ENCODE measurements around the gene PLXDC1.

The PLXDC1 gene

DNA sequence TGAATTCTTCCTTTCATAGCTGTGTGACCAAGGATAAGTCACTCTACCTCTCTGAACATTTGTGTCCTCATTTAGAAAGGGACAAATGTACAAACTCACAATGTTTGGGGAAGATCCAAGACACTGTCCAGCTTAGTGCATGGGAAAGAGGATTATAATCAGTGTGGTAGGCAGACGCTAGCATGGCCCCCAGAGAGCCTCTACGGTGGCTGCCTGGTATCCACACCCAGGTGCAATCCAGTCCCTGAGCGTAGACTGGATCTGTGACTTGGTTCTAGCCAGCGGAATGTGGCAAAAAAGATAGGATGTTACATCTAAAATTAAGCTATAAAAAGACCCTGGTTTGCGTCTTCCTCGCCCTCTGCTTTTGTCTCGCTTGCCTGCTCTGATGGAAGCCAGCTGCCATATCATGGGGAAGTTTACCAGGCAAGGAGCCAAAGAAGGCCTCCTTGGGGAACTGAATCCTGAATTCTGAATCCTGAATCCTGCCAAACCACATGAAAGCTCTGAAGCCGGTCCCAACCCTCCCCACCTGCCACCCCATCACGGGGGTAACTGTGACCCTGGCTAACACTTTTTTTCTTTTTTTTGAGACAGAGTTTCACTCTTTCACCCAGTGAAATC, 51.7 kb downstream of the PLXDC1 start:
- DNase-seq (ENCODE audit: extremely low read depth in 1 of 2, low read depth in 1 of 2), result no peak

DNA sequence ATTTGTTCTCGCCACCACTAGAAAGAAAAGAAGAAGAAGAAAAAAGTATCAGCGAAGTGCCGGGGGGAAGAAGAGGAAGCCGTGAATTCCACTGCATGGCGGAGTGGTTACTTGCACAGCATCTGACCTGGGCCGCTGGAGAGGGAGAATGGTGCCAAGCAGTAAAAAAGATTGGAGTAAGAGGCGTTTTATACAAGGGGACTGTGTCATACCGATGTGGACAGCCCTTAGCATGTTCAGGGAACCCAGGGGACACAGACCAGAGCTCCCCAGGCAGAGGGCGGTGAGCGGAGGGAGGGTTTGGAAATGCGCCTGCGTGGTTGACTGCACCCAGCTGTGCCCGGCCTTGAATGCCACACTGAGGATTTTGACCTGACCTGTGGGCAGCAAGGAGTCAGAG, 52.8 kb downstream of the PLXDC1 start:
- DNase-seq (ENCODE audit: extremely low read depth in 1 of 2, low read depth in 1 of 2), result no peak

DNA sequence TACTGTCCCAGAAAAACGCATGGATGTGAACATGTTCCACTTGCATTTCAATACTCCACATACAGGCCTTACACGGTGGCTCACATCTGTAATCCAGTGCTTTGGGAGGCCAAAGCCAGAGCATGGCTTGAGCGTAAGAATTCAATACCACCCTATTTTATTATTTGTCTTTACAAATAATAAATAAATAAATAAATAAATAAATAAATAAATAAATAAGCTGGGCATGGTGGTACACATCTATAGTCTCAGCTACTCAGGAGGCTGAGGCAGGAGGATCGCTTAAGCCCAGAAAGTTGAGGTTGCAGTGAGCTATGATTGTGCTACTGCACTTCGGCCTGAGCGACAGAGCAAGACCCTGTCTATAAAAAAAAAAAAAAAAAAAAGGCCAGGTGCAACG, 53.9 kb downstream of the PLXDC1 start:
- no peak for DNase-seq (ENCODE audit: extremely low read depth in 1 of 2, low read depth in 1 of 2)

DNA sequence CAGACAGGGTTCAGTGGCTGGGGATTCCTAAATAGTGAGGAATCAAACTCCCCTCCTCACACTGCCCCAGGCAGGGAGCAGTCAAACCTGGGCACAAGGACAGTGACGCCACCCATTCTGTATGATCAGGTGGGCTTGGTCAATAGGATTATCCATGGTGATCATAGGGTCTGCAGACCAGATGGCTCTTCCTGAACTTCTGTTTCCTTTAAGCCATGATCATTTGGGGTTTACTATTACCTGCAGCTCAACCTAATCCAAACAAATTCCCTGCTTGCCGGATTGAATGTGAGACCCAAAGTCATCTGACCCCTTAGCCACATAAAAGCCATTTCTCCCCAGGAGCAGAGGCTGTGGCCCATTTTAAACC, 54.3 kb downstream of the PLXDC1 start:
- no peak for DNase-seq (ENCODE audit: extremely low read depth in 1 of 2, low read depth in 1 of 2)

DNA sequence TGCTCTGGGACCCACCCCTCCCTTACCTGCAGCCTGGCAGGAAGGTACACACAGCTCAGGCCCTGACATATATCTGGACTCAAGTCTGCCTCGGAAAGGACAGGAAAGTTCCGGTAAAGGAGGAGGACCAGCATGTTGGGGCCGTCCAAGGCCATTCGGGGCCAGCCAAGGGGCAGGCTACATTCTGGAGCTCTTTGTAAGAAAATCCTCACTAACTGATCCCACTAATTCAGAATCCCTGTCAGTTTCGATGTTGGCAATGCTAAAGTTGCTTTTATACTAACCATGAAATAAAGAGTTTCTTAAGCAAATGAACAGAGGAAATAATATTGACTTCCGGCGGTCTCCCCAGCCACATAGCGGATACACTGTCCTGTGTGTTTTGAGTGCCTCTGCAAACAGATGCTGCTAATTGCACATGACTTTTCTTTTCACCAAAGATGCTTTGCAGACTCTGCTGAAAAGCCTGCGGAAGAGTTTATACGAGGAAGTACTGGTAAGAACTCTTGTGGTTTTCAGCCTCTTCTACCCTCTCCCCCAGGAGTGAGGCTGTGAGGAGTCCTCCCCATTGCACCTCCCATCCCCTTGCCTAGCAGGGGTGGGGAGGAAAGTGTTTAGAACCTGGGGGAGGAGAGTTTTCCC, 54.8 kb downstream of the PLXDC1 start:
- DNase-seq (ENCODE audit: extremely low read depth in 1 of 2, low read depth in 1 of 2), result no peak

DNA sequence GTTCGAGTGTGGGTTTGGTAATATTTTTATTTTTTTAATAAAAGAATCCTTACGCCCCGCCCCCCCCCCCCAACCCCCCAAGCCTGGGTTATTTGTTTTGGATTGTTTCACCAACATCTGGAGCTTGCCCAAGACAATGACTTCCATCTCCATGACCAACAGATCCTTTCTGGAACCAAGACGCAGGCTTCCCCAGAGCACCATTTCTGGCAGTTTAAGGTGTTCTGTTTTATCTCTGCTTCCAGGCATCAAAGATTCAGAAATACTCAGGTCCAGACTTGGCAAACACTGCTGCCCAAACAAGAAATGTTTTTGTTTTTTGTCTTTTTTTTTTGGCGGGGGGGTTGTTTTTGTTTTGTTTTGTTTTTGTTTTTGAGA, 56.1 kb downstream of the PLXDC1 start:
- DNase-seq (ENCODE audit: extremely low read depth in 1 of 2, low read depth in 1 of 2), result no peak

DNA sequence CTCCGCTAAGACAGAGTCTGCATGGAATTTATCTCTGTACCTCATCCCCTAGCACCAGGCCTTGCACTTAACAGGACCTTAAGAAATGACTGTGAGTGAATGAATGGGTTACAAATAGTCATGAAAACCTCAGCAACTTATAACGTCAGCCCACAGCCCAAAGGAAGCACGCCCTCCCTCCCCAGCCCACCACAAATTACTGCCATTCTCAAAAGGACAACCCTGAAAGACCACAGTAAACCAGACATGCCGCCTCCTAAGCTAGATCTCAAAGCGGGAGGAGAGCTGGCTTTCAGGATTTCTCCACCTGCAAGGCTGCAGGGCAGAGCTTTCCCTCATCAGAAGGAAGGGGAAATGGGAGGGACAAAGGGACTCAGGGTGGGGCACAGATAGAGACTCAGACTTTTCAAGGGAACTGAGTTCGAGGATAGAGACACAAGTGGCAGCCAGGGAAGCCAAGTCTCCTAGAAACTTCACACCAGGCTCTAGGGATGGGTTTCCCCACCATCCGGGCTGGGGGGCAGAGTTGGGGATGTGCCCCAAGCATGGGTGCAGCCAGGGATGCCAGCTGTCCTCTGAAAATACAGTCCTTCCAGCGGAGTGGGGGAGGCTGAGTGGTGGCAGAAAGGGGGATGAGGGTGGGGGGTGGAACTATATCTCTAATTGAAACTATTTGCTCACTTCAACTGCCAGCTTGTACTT, 56.7 kb downstream of the PLXDC1 start:
- DNase-seq (ENCODE audit: extremely low read depth in 1 of 2, low read depth in 1 of 2), result peak; percentile 18

DNA sequence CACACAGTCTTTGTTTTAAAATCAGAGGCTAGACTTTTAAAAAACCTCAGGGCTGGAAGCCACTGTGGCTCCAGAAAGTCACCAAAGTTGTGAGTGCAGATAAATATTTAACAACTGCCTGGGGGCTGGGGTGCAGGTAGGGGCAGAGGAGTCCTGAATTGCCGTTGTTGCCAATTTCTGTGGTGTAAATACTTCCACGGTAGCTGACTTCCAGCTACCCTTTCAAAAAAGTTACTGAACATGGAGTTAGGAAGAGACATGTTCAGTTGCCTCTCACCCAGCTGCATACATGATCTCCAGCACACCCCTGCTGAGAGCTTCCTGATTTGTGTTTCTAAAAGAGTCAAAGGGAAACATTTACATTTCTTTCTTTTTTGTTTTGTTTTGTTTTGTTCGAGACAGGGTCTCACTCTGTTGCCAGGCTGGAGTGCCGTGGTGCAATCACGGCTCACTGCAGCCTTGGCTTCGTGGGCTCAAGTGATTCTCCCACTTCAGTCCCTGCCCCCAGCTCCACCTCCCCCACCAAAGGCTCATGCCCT, 58.7 kb downstream of the PLXDC1 start:
- DNase-seq (ENCODE audit: extremely low read depth in 1 of 2, low read depth in 1 of 2), result no peak

DNA sequence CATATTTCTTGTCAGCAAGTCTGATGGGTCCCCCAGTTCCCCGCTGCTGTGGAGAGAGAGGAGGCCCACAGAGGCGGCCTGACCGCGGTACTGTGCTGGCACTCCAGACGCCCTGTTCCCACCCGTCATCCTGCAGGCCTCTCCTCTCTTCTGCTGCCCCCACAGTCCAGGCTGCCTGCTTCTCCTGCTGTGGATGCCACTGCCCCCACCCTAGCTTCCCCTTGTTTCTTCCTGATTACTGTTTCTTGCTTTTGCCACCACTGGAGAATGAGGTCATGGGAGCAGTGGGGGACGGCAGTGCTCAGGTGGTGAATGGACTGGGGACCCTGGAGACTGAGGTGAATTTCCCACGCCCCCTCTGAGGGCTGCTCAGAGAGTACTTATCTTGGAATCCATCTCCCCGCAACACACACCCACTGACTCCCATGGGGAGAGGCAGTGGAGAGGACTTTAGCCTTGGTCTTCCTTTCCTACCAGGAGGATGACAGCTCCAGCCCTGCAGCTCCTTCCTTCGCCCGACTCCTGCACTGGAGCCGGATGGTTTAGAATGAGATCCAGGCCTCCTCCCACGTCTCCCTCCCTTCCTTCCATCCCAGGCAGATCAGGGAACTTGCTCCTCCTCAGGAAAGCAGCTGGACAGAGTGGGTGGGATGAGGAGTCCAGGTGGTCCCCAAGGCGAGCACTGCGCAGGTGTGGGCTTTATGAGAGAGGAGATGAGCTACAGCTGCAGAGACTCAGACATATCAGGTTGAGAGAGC, 60.4 kb downstream of the PLXDC1 start:
- DNase-seq (ENCODE audit: extremely low read depth in 1 of 2, low read depth in 1 of 2), result no peak

DNA sequence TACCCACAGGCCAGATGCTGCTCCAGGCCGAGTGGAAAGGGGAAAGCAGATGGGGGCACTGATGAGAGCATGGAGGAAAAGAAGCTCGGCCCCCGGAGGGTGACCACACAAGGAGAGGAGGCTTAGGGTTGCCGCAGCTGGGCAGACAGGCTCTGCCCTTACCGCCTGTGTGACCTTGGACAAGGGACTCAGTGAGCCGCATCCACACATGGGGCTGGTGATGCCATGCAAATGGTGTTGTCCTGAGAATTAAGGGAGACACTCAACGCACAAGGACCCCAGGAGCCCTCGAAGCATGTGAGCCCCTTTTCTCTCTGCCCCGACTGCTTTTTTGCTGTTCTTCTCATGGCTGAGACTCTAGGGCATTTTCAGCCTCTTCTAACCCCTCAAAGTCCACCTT, 61.0 kb downstream of the PLXDC1 start:
- DNase-seq (ENCODE audit: extremely low read depth in 1 of 2, low read depth in 1 of 2), result no peak

DNA sequence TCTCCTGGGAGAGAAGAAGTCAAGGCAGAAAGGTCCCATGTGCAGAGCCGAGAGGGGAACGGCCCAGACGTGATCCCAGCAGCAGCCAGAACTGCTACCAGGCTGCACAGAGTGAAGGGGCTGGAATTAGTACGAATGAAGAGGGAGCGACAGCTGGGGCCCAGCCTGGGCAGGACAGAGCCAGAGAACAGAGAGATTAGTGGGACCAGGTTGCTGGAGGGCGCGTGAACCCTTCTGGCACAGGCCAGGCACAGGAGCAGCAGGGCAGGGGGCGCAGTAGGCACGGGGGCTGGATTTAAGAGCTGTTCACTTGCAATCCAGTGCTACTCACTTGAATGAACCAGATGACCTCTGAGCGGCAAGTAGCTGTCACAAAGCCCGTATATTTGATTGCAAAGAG, 66.9 kb downstream of the PLXDC1 start:
- DNase-seq (ENCODE audit: extremely low read depth in 1 of 2, low read depth in 1 of 2), result no peak

DNA sequence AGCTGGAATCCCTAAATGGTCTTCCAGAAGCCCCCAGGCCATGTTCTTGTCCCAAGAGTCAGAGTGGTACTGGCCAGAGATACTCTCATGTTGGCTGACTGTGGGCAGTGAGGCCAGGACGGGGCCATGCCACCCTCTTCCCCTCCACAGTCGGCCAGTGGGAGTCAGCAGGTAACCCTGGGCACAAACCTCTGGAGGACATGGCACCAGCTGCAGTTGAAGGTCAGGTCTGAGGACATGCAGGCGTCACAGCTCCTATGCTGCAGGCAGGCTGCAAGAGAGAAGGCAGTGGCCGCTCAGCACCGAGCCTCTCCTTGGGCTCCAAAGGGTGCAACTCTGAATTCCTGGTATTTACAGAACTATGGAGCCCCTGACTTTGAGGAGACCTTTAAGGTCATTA, 68.2 kb downstream of the PLXDC1 start:
- no peak for DNase-seq (ENCODE audit: extremely low read depth in 1 of 2, low read depth in 1 of 2)

DNA sequence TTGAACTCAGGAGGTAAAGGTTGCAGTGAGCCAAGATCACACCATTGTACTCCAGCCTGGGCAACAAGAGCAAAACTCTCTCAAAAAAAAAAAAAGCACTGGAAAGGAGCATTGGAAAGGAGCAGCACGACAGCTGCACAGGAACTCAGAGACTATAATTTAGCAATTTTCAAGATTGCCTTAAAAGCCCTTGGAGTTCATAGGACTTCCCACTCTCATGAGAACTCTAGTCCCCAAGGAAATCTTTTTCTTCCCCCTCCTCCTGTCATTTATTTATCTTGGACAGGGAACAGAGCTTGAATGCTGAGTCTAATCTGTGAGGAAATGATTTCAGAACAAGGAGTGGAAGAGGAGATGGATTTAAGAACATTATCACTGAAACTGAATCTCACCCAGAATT, 69.0 kb downstream of the PLXDC1 start:
- no peak for DNase-seq (ENCODE audit: extremely low read depth in 1 of 2, low read depth in 1 of 2)

DNA sequence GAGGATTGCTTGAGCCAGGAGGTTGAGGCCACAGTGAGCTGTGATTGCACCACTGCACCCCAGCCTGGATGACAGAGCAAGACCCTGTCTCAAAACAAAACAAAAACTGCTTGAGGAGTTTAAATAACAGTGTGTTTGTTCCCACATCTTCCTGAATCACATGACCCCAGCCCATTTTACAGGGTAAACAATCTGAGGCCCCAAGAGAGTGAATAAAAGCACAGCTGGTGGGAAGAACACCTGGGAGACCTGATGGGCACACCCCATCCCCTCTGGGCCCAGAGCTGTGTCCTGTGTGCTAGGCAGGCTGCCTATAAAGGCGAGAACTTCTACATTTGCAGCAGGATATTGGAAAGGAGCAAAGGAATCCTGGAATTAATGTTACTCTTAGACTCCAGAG, 69.6 kb downstream of the PLXDC1 start:
- no peak for DNase-seq (ENCODE audit: extremely low read depth in 1 of 2, low read depth in 1 of 2)

DNA sequence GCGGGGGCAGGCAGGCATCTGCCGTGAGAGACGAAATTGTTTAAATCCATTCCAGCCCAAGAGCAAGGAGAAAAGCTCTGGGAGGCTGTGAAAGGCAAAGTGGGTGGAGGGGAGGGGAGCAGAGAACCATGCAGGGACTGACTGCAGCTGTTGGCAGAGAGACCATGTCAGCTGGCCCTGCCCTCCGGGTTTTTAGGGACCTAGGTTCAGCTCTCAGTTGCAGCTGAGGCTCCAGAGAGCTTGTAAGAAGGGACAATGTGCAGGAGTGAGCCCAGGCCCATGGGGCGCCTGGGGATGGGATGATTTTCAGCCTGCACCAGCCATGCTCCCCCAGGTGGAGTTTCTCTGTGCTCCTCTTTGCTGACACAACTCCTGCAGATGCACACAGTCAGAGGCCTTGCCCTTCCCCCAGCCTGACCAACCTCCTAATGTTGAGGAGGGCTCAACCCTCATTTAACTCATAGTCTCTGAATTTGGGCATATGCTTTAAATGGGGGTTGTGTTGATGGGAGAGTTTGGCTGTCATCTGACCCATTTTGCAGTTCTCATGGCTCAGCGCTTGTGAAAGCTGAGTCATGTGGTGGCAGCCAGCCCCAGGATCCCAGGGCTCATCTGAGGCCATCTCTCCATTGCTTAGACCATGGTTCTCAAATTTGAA, 70.9 kb downstream of the PLXDC1 start:
- DNase-seq (ENCODE audit: extremely low read depth in 1 of 2, low read depth in 1 of 2), result no peak

DNA sequence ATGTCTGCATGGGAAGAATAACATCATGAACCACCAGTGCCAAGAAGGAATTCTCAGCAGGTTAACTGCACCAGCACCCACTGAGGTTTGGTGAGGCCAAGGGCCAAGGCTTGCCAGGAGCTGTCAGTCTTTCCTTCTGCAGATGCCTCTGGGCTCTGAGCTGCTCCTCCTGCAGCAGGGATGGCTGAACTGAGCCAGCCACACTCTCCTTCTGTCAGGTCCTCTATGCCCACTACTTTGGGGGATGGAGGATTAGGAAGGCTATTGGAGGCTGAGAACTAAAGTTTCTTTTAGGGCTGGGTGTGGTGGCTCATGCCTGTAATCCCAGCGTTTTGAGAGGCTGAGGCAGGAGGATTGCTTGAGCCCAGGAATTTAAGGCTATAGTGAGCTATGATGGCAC, 71.6 kb downstream of the PLXDC1 start:
- DNase-seq (ENCODE audit: extremely low read depth in 1 of 2, low read depth in 1 of 2), result no peak

DNA sequence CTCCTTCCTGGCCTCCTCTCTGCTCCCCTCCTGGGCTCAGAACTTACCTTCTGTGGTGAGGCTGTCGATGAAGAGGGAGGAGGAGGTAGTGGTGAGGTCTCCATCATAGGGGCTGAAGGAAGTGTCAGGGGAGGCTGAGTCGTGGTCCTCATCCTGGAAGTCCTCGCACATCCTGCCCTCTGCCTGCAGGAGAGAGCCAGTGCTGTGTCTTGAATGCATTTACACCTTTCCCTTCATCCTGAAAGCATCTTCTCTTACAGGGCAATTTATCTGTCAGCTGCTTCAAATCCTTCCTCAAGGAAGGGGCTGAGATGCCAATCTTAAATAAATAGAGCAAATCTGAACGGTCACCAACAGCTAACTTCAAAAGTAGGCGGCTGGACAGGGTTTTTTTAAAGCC, 73.6 kb downstream of the PLXDC1 start:
- no peak for DNase-seq (ENCODE audit: extremely low read depth in 1 of 2, low read depth in 1 of 2)

DNA sequence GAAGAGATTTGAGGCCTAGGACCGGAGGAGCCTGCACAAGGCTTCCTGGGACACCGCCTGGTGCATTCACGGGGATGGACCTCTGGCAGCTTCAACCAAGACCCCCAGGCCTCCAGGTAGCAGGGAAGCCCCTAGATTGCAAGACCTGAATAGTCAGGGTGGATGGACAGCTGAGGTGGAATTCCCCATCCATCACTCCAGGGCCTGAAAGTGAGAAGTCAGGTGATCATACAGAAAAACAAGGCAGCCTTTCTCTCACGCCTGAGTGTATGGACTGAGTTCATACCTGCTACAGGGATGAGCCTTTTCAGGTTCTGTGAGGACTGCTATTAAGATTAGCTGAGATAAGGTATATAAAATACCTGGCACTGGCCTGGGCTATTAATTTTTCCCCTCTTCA, 74.2 kb downstream of the PLXDC1 start:
- DNase-seq (ENCODE audit: extremely low read depth in 1 of 2, low read depth in 1 of 2), result no peak

DNA sequence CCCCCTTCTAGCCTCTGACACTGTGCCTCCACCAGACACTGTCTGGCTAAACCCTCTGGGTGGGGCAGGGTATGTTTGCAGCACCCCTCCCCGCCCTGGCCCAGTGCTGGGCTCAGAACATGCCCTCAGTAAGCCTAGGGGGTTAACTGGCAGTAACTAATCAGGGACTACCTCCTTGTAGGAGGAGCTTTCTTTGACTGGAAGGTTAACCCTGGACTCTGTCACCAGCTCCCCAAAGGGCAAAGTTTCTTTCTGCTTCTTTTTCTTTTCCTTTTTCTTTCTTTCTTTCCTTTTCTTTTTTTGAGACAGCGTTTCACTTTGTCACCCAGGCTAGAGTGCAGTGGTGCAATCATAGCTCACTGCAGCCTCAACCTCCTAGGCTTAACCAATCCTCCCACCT, 76.8 kb downstream of the PLXDC1 start:
- no peak for DNase-seq (ENCODE audit: extremely low read depth in 1 of 2, low read depth in 1 of 2)

DNA sequence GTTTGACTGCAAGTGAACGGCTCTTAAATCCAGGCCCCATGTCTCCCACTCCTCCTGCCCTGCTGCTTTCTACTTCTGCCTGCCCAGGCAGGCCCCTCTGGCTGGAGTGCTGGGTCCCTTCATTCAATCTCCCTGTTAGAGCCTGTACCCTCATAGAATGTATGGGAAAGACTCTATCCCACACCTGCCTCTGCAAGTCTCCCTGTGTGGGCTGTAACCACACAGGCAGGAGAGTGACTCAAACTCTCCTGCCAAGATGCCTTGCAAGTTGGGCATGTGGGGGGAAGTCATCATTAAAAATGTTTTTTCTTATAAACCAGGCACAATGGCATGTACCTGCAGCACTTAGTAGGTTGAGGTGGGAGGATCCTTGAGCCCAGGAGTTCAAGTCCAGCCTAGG, 77.5 kb downstream of the PLXDC1 start:
- no peak for DNase-seq (ENCODE audit: extremely low read depth in 1 of 2, low read depth in 1 of 2)

DNA sequence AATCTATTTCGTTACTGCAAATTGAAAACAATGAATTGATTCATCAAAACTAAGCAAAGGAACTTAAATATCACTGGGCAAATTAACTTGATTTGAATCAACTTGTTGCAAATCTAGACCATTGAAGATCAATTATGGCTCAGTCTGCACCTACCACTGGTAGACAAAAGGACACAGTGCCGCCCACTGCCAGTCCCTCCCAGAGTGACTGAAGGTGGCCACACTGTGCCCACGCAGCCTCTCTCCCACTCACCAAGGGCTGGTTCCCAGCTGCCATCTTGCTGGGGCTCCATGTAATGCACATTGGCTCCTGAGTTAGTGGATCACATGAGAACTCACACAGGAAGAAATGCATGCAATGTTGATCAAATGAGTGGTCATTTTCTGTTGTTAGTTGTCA, 78.1 kb downstream of the PLXDC1 start:
- no peak for DNase-seq (ENCODE audit: extremely low read depth in 1 of 2, low read depth in 1 of 2)
